ENCODE measurements around the gene MFSD2A. TPM values are rescaled to one million over a fixed set of nuclear protein-coding genes. Genes with fewer than 3 reads are reported as not detected.
"Not testable (repeated sequence)": the region's sequence is repeated elsewhere in the genome, so short reads cannot be mapped to it uniquely, and the experiment has no call there.

Gene MFSD2A
- total RNA-seq, 1 donor from 2014 or later: 1.0 TPM

- Histone ChIP-seq H3K4me3 (ENCODE audit: low read length in 3 of 3) (no peak overlapping the region), H3K27me3 (ENCODE audit: control insufficient read depth in 3 of 3, insufficient read depth in 3 of 3, low read length in 3 of 3) (no peaks in the 10 kb centered on the region), H3K9ac (ENCODE audit: low read depth in 1 of 3, low read length in 3 of 3) (no peak overlapping the region), H3K9me3 (ENCODE audit: control insufficient read depth in 3 of 3, low read length in 3 of 3) (no peaks in the 10 kb centered on the region), H3K36me3 (ENCODE audit: control insufficient read depth in 3 of 3, insufficient read depth in 3 of 3, low read length in 3 of 3) (no peaks in the 10 kb centered on the region), H3K27ac (ENCODE audit: low read depth, low read length) (no peak overlapping the region), H3K4me1 (ENCODE audit: control insufficient read depth in 3 of 3, insufficient read depth in 3 of 3, low read length in 3 of 3) (no peaks in the 10 kb centered on the region)
These were observed 41.6 kb downstream of the MFSD2A start for GRCh38 chr1:39996396-39997004.

- Histone ChIP-seq H3K9me3 (ENCODE audit: control insufficient read depth in 3 of 3, low read length in 3 of 3) (no peaks in the 10 kb centered on the region), H3K9ac (ENCODE audit: low read depth in 1 of 3, low read length in 3 of 3) (no peak overlapping the region), H3K4me1 (ENCODE audit: control insufficient read depth in 3 of 3, insufficient read depth in 3 of 3, low read length in 3 of 3) (no peaks in the 10 kb centered on the region), H3K27me3 (ENCODE audit: control insufficient read depth in 3 of 3, insufficient read depth in 3 of 3, low read length in 3 of 3) (no peaks in the 10 kb centered on the region), H3K4me3 (ENCODE audit: low read length in 3 of 3) (no peak overlapping the region), H3K27ac (ENCODE audit: low read depth, low read length) (no peak overlapping the region), H3K36me3 (ENCODE audit: control insufficient read depth in 3 of 3, insufficient read depth in 3 of 3, low read length in 3 of 3) (no peaks in the 10 kb centered on the region)
These were observed 46.5 kb downstream of the MFSD2A start for GRCh38 chr1:40001456-40001855.

- no peaks in the 10 kb centered on the region for H3K36me3 ChIP-seq (ENCODE audit: control insufficient read depth in 3 of 3, insufficient read depth in 3 of 3, low read length in 3 of 3)
- H3K27ac ChIP-seq (ENCODE audit: low read depth, low read length): no peak overlapping the region
- H3K9ac ChIP-seq (ENCODE audit: low read depth in 1 of 3, low read length in 3 of 3): no peak overlapping the region
- H3K4me3 ChIP-seq (ENCODE audit: low read length in 3 of 3): no peak overlapping the region
- no peaks in the 10 kb centered on the region for H3K27me3 ChIP-seq (ENCODE audit: control insufficient read depth in 3 of 3, insufficient read depth in 3 of 3, low read length in 3 of 3)
- H3K4me1 ChIP-seq (ENCODE audit: control insufficient read depth in 3 of 3, insufficient read depth in 3 of 3, low read length in 3 of 3): no peaks in the 10 kb centered on the region
- H3K9me3 ChIP-seq (ENCODE audit: control insufficient read depth in 3 of 3, low read length in 3 of 3): no peaks in the 10 kb centered on the region
These were observed 48.5 kb downstream of the MFSD2A start for GRCh38 chr1:40003156-40004093.

- Histone ChIP-seq H3K4me3 (ENCODE audit: low read length in 3 of 3) (no peak overlapping the region), H3K9me3 (ENCODE audit: control insufficient read depth in 3 of 3, low read length in 3 of 3) (no peaks in the 10 kb centered on the region), H3K27ac (ENCODE audit: low read depth, low read length) (no peak overlapping the region), H3K4me1 (ENCODE audit: control insufficient read depth in 3 of 3, insufficient read depth in 3 of 3, low read length in 3 of 3) (no peaks in the 10 kb centered on the region), H3K36me3 (ENCODE audit: control insufficient read depth in 3 of 3, insufficient read depth in 3 of 3, low read length in 3 of 3) (no peaks in the 10 kb centered on the region), H3K9ac (ENCODE audit: low read depth in 1 of 3, low read length in 3 of 3) (no peak overlapping the region), H3K27me3 (ENCODE audit: control insufficient read depth in 3 of 3, insufficient read depth in 3 of 3, low read length in 3 of 3) (no peaks in the 10 kb centered on the region)
These were observed 49.9 kb downstream of the MFSD2A start for GRCh38 chr1:40004857-40005256.

GRCh38 chr1:40007481-40008034, 52.6 kb downstream of the MFSD2A start:
- H3K27me3 ChIP-seq (ENCODE audit: control insufficient read depth in 3 of 3, insufficient read depth in 3 of 3, low read length in 3 of 3); H3K27ac ChIP-seq (ENCODE audit: low read depth, low read length); H3K9ac ChIP-seq (ENCODE audit: low read depth in 1 of 3, low read length in 3 of 3); H3K4me3 ChIP-seq (ENCODE audit: low read length in 3 of 3); H3K36me3 ChIP-seq (ENCODE audit: control insufficient read depth in 3 of 3, insufficient read depth in 3 of 3, low read length in 3 of 3); H3K9me3 ChIP-seq (ENCODE audit: control insufficient read depth in 3 of 3, low read length in 3 of 3); H3K4me1 ChIP-seq (ENCODE audit: control insufficient read depth in 3 of 3, insufficient read depth in 3 of 3, low read length in 3 of 3): not testable (repeated sequence)

GRCh38 chr1:40011198-40011597, 56.3 kb downstream of the MFSD2A start:
- Histone ChIP-seq H3K27me3 (ENCODE audit: control insufficient read depth in 3 of 3, insufficient read depth in 3 of 3, low read length in 3 of 3) (no peaks in the 10 kb centered on the region), H3K36me3 (ENCODE audit: control insufficient read depth in 3 of 3, insufficient read depth in 3 of 3, low read length in 3 of 3) (no peaks in the 10 kb centered on the region), H3K4me3 (ENCODE audit: low read length in 3 of 3) (no peak overlapping the region), H3K9ac (ENCODE audit: low read depth in 1 of 3, low read length in 3 of 3) (no peak overlapping the region), H3K9me3 (ENCODE audit: control insufficient read depth in 3 of 3, low read length in 3 of 3) (no peaks in the 10 kb centered on the region), H3K4me1 (ENCODE audit: control insufficient read depth in 3 of 3, insufficient read depth in 3 of 3, low read length in 3 of 3) (no peaks in the 10 kb centered on the region), H3K27ac (ENCODE audit: low read depth, low read length) (no peak overlapping the region)

- peaks cover 0 to 2% (median 0%) of the 10 kb centered on the region in 3 donors for H3K27me3 ChIP-seq (ENCODE audit: control insufficient read depth in 3 of 3, insufficient read depth in 3 of 3, low read length in 3 of 3)
- no peak overlapping the region for H3K4me3 ChIP-seq (ENCODE audit: low read length in 3 of 3)
- no peaks in the 10 kb centered on the region for H3K36me3 ChIP-seq (ENCODE audit: control insufficient read depth in 3 of 3, insufficient read depth in 3 of 3, low read length in 3 of 3)
- H3K27ac ChIP-seq (ENCODE audit: low read depth, low read length): no peak overlapping the region
- no peak overlapping the region for H3K9ac ChIP-seq (ENCODE audit: low read depth in 1 of 3, low read length in 3 of 3)
- no peaks in the 10 kb centered on the region for H3K9me3 ChIP-seq (ENCODE audit: control insufficient read depth in 3 of 3, low read length in 3 of 3)
- H3K4me1 ChIP-seq (ENCODE audit: control insufficient read depth in 3 of 3, insufficient read depth in 3 of 3, low read length in 3 of 3): no peaks in the 10 kb centered on the region
These were observed 59.3 kb downstream of the MFSD2A start for GRCh38 chr1:40014253-40014706.

GRCh38 chr1:40014812-40015594, 60.1 kb downstream of the MFSD2A start:
- H3K4me1 ChIP-seq (ENCODE audit: control insufficient read depth in 3 of 3, insufficient read depth in 3 of 3, low read length in 3 of 3): no peaks in the 10 kb centered on the region
- no peak overlapping the region for H3K9ac ChIP-seq (ENCODE audit: low read depth in 1 of 3, low read length in 3 of 3)
- H3K4me3 ChIP-seq (ENCODE audit: low read length in 3 of 3): no peak overlapping the region
- no peak overlapping the region for H3K27ac ChIP-seq (ENCODE audit: low read depth, low read length)
- peaks cover 0 to 2% (median 0%) of the 10 kb centered on the region in 3 donors for H3K27me3 ChIP-seq (ENCODE audit: control insufficient read depth in 3 of 3, insufficient read depth in 3 of 3, low read length in 3 of 3)
- H3K9me3 ChIP-seq (ENCODE audit: control insufficient read depth in 3 of 3, low read length in 3 of 3): no peaks in the 10 kb centered on the region
- H3K36me3 ChIP-seq (ENCODE audit: control insufficient read depth in 3 of 3, insufficient read depth in 3 of 3, low read length in 3 of 3): no peaks in the 10 kb centered on the region

GRCh38 chr1:40017951-40018575, 63.1 kb downstream of the MFSD2A start:
- H3K9ac ChIP-seq (ENCODE audit: low read depth in 1 of 3, low read length in 3 of 3): no peak overlapping the region
- no peaks in the 10 kb centered on the region for H3K36me3 ChIP-seq (ENCODE audit: control insufficient read depth in 3 of 3, insufficient read depth in 3 of 3, low read length in 3 of 3)
- H3K27ac ChIP-seq (ENCODE audit: low read depth, low read length): no peak overlapping the region
- H3K9me3 ChIP-seq (ENCODE audit: control insufficient read depth in 3 of 3, low read length in 3 of 3): no peaks in the 10 kb centered on the region
- H3K4me1 ChIP-seq (ENCODE audit: control insufficient read depth in 3 of 3, insufficient read depth in 3 of 3, low read length in 3 of 3): no peaks in the 10 kb centered on the region
- peaks cover 0 to 2% (median 0%) of the 10 kb centered on the region in 3 donors for H3K27me3 ChIP-seq (ENCODE audit: control insufficient read depth in 3 of 3, insufficient read depth in 3 of 3, low read length in 3 of 3)
- no peak overlapping the region for H3K4me3 ChIP-seq (ENCODE audit: low read length in 3 of 3)

Measured in skeletal muscle tissue (tissue), 4 donors.